H1 (cell line): ENCODE measurements around the gene CNGA4. TPM values are rescaled to one million over a fixed set of nuclear protein-coding genes. Genes with fewer than 3 reads are reported as not detected.

Source experiments
- CBX5 ChIP-seq: fragments of 300-800, 300-1000 bp; sonication (generic); IDR thresholded peaks from 2 replicates; pipeline ENCODE4 v1.7.1; 2016; ENCODE audit warnings: antibody characterized with exemption, low read length, low read depth
- EGR1 ChIP-seq: IDR thresholded peaks from 2 replicates; pipeline ENCODE4 v1.6.1; 2011; ENCODE audit warnings: low read depth, low read length, borderline replicate concordance
- HDAC2 ChIP-seq, 2 experiments: fragments of 300-600 bp in 1 of 2; sonication (generic) in 1 of 2; IDR thresholded peaks; 2 replicates each; pipeline ENCODE4 v1.6.1; 2011 to 2012; ENCODE audit warnings: low read depth in 2 of 2, low read length in 2 of 2, mild to moderate bottlenecking in 2 of 2, moderate library complexity in 2 of 2, borderline replicate concordance in 1 of 2, inconsistent platforms in 1 of 2
- PHF8 ChIP-seq: fragments of 200-600 bp; sonication (generic); conservative IDR thresholded peaks from 2 replicates; pipeline ENCODE4 v1.7.1; 2012; ENCODE audit warnings: low read depth, mild to moderate bottlenecking, inconsistent platforms, low read length, moderate library complexity
- POLR2A ChIP-seq, 2 experiments: IDR thresholded peaks; 1 replicate in 1 of 2; 2 replicates in 1 of 2; pipeline ENCODE4 v1.6.1; 2011; ENCODE audit warnings: low read depth in 2 of 2, low read length in 2 of 2, mild to moderate bottlenecking in 2 of 2; ENCODE audit errors: control extremely low read depth in 1 of 2
- POLR2AphosphoS5 ChIP-seq: IDR thresholded peaks from 2 replicates; pipeline ENCODE4 v1.6.1; 2011; ENCODE audit warnings: low read depth, low read length
- RFX5 ChIP-seq: IDR thresholded peaks from 2 replicates; pipeline ENCODE4 v1.6.1; 2011; ENCODE audit warnings: low read depth, low read length, improper control_type of control experiment, borderline replicate concordance
- RXRA ChIP-seq: IDR thresholded peaks from 2 replicates; pipeline ENCODE4 v1.6.1; 2011; ENCODE audit warnings: low read depth, mild to moderate bottlenecking, low read length, moderate library complexity; ENCODE audit not compliant: insufficient read depth
- SAP30 ChIP-seq: fragments of 300-600 bp; sonication (generic); IDR thresholded peaks from 2 replicates; pipeline ENCODE4 v1.7.1; 2012; ENCODE audit warnings: low read length, moderate library complexity, mild to moderate bottlenecking, inconsistent platforms; ENCODE audit not compliant: insufficient read depth, insufficient replicate concordance
- TAF1 ChIP-seq: IDR thresholded peaks from 2 replicates; pipeline ENCODE4 v1.6.1; 2011; ENCODE audit warnings: mild to moderate bottlenecking, low read depth, low read length
- YY1 ChIP-seq: IDR thresholded peaks from 2 replicates; pipeline ENCODE4 v1.6.1; 2011; ENCODE audit warnings: low read depth, mild to moderate bottlenecking, low read length
- polyA plus RNA-seq, 7 experiments: library from polyadenylated mRNA; depleted of rRNA in 3 of 7; stranded (reverse) in 5 of 7; unstranded in 2 of 7; fragments of >200 nt in 5 of 7; fragments of 200-250 nt in 2 of 7; gene quantifications; 1 replicate in 5 of 7; 2 replicates in 1 of 7; 4 replicates in 1 of 7; pipeline versions ENCODE4 v1.2.1 to v1.2.3, GENCODE V29; 2011 to 2013; ENCODE audit warnings: missing spikeins in 2 of 7, mixed read lengths in 2 of 7
- total RNA-seq: library from RNA; stranded (reverse); fragmentation: NEBNext Ultra II Directional; extraction: Animal tissue kit (Norgen Biotek cat#: 25700); gene quantifications from 2 replicates; pipeline ENCODE4 v1.2.1, GENCODE V29; 2021
- TF ChIP-seq, protein P1 (sequence below): IDR thresholded peaks from 2 replicates; pipeline ENCODE4 v1.6.1; 2012; ENCODE audit warnings: inconsistent platforms

Gene CNGA4
- total and polyA plus RNA-seq, 2 of the 8 experiments (the other 6 are each of a cell fraction or from before 2014, with no cell fraction given) = 0.29 TPM; not detected in 1

- no peak for TF ChIP-seq SAP30
- peak; percentile 40; the same call in 1 of the 2 replicates for TF ChIP-seq EGR1
- peak; percentile 77; the same call in 1 of the 2 replicates for TF ChIP-seq POLR2AphosphoS5
- TF ChIP-seq PHF8 = no peak
- no peak for TF ChIP-seq HDAC2 (IDR thresholded peaks at IDR 0.05; ENCODE audit: borderline replicate concordance in 1 of 2, low read depth in 2 of 2, low read length in 2 of 2)
- no peak for TF ChIP-seq RXRA
- no peak for TF ChIP-seq YY1
- no peak for TF ChIP-seq TAF1
- no peak for TF ChIP-seq POLR2A (IDR thresholded peaks at IDR 0.05; ENCODE audit: control extremely low read depth in 1 of 2, low read depth in 2 of 2, low read length in 2 of 2)
- TF ChIP-seq CBX5 = no peak
- no peak for TF ChIP-seq RFX5
- TF ChIP-seq, protein P1, sequence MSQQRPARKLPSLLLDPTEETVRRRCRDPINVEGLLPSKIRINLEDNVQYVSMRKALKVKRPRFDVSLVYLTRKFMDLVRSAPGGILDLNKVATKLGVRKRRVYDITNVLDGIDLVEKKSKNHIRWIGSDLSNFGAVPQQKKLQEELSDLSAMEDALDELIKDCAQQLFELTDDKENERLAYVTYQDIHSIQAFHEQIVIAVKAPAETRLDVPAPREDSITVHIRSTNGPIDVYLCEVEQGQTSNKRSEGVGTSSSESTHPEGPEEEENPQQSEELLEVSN = no peak
Measured at GRCh38 chr11:6284250-6284649, 45.4 kb downstream of the CNGA4 start (continued).
